Stimulated activated naive CD8-positive, alpha-beta T cell treated with anti-CD3 and anti-CD28 coated beads, Interleukin-15, amount 100 ng/mL, for 72 hours (primary cell): ENCODE results near the gene PROZ.
"Not testable (repeated sequence)": the region's sequence is repeated elsewhere in the genome, so short reads cannot be mapped to it uniquely, and the experiment has no call there.

Experiments used
- ATAC-seq: fragments of 150-1000 bp; cut with Tn5 transposase; 2 replicates; pipeline ENCODE4 v1.10.0; 2021; ENCODE audit warnings: mild to moderate bottlenecking, moderate library complexity
- DNase-seq, 2 donors: peaks; one replicate each; pipeline ENCODE4 v3.0.0; 2021 to 2022
- H3K27ac Mint-ChIP-seq, 2 donors: one replicate each; pipeline ENCODE4 v1.8.0; 2022; ENCODE audit warnings: mild to moderate bottlenecking in 2 of 2, mixed read lengths in 2 of 2, moderate library complexity in 2 of 2
- H3K27me3 Mint-ChIP-seq: one replicate; pipeline ENCODE4 v1.8.0; 2022; ENCODE audit warnings: mixed read lengths
- H3K4me1 Mint-ChIP-seq: one replicate; pipeline ENCODE4 v1.8.0; 2022; ENCODE audit warnings: mild to moderate bottlenecking, mixed read lengths
- H3K4me3 Mint-ChIP-seq, 2 donors: one replicate each; pipeline ENCODE4 v1.8.0; 2022; ENCODE audit warnings: mild to moderate bottlenecking in 2 of 2, mixed read lengths in 2 of 2, moderate library complexity in 1 of 2
- H3K9me3 Mint-ChIP-seq, 2 donors: one replicate each; pipeline ENCODE4 v1.8.0; 2022; ENCODE audit warnings: mixed read lengths in 2 of 2

Gene PROZ

GRCh38 chr13:113155982-113156655 lies 2.3 kb upstream of the PROZ start:
- Mint-ChIP-seq H3K4me1 (peaks cover 36% of the 10 kb centered on the region), H3K27ac (no peak overlapping the region), H3K27me3 (peaks cover 21% of the 10 kb centered on the region), H3K9me3 (peaks cover 21 to 24% of the 10 kb centered on the region in 2 donors), H3K4me3 (no peak overlapping the region)
- DNase-seq: no peak
- ATAC-seq: no peak

GRCh38 chr13:113157206-113157928 lies 1.1 kb upstream of the PROZ start:
- no peak for ATAC-seq

DNA sequence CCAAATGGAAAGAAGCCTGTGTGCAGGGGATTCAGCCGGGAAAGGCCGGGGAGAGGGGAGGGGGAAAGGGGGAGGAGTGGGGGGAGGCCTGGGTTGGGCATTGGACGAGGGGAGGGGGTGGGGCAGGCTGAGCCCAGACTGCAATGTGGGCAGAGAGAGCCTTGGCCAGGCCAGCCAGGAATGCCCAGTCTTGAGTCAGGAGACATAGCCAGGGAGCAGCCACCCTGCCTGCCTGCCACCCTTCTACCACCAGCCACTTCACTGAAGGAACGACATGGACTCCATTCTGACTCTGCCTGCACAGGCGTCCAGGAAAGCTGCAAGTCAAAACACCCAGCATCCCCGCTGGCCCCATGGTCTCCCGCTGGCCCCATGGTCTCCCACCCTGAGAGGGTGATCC lies 498 bp downstream of the PROZ start:
- H3K4me3 Mint-ChIP-seq: no peak overlapping the region
- peaks cover 25% of the 10 kb centered on the region for H3K4me1 Mint-ChIP-seq
- no peak overlapping the region for H3K27ac Mint-ChIP-seq
- ATAC-seq (no peak), DNase-seq (no peak)
- H3K9me3 Mint-ChIP-seq: peaks cover 21 to 24% of the 10 kb centered on the region in 2 donors
- H3K27me3 Mint-ChIP-seq: peaks cover 7% of the 10 kb centered on the region

More at GRCh38 chr13:113157206-113157928, 1.1 kb upstream of the PROZ start:
- no peak for DNase-seq
- peaks cover 9% of the 10 kb centered on the region for H3K27me3 Mint-ChIP-seq
- peaks cover 28% of the 10 kb centered on the region for H3K4me1 Mint-ChIP-seq
- H3K9me3 Mint-ChIP-seq: peaks cover 21 to 24% of the 10 kb centered on the region in 2 donors
- no peak overlapping the region for H3K27ac Mint-ChIP-seq
- H3K4me3 Mint-ChIP-seq: no peak overlapping the region

DNA sequence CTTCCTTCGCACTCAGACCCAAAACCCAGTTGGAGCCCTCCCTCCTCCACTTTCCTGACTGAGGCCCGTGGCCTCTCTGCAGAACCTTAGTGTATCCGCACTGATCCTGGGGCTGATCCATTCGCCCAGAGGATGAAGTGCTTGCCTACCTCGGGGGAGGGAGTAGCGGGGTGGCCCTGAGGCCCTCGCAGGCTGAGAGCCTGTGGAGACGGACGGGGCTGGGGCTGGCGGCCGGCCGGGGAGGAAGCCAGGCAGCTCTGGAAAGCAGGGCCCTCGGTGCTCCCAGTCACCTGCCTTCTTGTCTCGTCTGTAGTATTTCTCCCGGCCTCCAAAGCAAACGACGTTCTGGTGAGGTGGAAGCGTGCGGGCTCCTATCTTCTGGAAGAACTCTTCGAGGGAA lies 1.3 kb downstream of the PROZ start:
- no peak overlapping the region for H3K4me3 Mint-ChIP-seq
- peaks cover 32% of the 10 kb centered on the region for H3K4me1 Mint-ChIP-seq
- peaks cover 21 to 22% of the 10 kb centered on the region in 2 donors for H3K9me3 Mint-ChIP-seq
- peaks cover 7% of the 10 kb centered on the region for H3K27me3 Mint-ChIP-seq
- DNase-seq (no peak), ATAC-seq (no peak)
- H3K27ac Mint-ChIP-seq: no peak overlapping the region

- DNase-seq (no peak), ATAC-seq (no peak)
- Mint-ChIP-seq H3K4me1 (peaks cover 37% of the 10 kb centered on the region), H3K27ac (peak overlapping the region in 1 of 2 donors; percentile 75), H3K9me3 (peaks cover 9 to 10% of the 10 kb centered on the region in 2 donors), H3K4me3 (peak overlapping the region; percentile 63 to 64), H3K27me3 (peaks cover 7% of the 10 kb centered on the region)
Observed at GRCh38 chr13:113160983-113161382, 2.5 kb downstream of the PROZ start.

- ATAC-seq: peak; percentile 32
- H3K9me3 Mint-ChIP-seq: peaks cover 6 to 9% of the 10 kb centered on the region in 2 donors
Observed at GRCh38 chr13:113161433-113161832, 3.0 kb downstream of the PROZ start.

DNA sequence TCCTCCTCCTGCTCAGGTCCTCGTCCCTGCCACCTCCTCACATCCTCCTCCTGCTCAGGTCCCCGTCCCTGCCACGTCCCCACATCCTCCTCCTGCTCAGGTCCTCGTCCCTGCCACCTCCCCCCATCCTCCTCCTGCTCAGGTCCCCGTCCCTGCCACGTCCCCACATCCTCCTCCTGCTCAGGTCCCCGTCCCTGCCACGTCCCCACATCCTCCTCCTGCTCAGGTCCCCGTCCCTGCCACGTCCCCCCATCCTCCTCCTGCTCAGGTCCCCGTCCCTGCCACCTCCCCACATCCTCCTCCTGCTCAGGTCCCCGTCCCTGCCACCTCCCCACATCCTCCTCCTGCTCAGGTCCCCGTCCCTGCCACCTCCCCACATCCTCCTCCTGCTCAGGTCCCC lies 3.5 kb downstream of the PROZ start:
- DNase-seq: peak in 1 of 2 donors; percentile 35
- H3K27ac Mint-ChIP-seq, H3K9me3 Mint-ChIP-seq, ATAC-seq, H3K4me3 Mint-ChIP-seq, H3K27me3 Mint-ChIP-seq: not testable (repeated sequence)
- peaks cover 44% of the 10 kb centered on the region for H3K4me1 Mint-ChIP-seq

More at GRCh38 chr13:113161433-113161832, 3.0 kb downstream of the PROZ start:
- no peak for DNase-seq
- H3K27ac Mint-ChIP-seq: no peak overlapping the region
- peaks cover 7% of the 10 kb centered on the region for H3K27me3 Mint-ChIP-seq
- peak overlapping the region; percentile 63 to 64 for H3K4me3 Mint-ChIP-seq
- peaks cover 41% of the 10 kb centered on the region for H3K4me1 Mint-ChIP-seq

DNA sequence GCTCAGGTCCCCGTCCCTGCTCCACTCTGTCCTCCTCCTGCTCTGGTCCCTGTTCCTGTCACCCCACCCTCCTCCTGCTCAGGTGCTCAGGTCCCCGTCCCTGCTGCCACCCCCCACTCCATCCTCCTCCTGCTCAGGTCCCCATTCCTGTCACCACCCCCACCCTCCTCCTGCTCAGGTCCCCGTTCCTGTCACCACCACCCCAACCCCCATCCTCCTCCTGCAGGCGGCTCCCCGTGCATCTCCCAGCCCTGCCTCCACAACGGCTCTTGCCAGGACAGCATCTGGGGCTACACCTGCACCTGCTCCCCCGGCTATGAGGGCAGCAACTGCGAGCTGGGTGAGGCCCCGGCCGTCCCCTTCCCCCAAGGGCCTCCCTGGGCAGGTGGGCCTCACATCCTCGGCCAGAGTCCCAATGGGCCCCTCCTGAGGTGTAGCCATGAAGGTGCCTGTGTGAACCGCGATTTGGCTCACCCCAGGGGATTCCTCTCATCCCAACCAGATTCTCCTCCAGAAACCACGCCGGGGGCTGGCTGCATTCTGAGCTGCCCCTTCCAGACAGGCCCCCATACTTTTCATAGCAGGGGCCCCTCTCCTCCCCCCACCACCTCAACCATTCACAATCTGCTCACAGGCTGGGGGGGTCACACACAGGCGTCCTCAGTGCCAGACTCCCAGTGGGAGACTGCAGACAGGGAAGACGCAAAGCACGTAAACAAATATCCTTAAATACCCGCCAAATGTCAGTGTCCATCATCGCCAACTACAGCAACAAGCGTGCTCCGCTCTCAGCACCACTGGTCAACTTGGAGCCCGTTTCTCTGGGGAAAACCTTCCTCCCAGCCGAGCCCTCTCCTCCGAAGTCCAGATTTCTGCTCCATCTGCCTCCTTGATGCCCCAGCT lies 4.6 kb downstream of the PROZ start:
- Mint-ChIP-seq H3K27ac (peak overlapping the region; percentile 57 to 82), H3K4me1 (peaks cover 44% of the 10 kb centered on the region), H3K9me3 (no peaks in the 10 kb centered on the region), H3K4me3 (peak overlapping the region in 1 of 2 donors; percentile 56), H3K27me3 (peaks cover 7% of the 10 kb centered on the region)
- ATAC-seq: peak; percentile 71
- DNase-seq: peak in 1 of 2 donors; percentile 37

- ATAC-seq (no peak), DNase-seq (no peak)
- Mint-ChIP-seq H3K4me3 (no peak overlapping the region), H3K27ac (no peak overlapping the region), H3K27me3 (peaks cover 7% of the 10 kb centered on the region), H3K9me3 (no peaks in the 10 kb centered on the region), H3K4me1 (peaks cover 44% of the 10 kb centered on the region)
Observed at GRCh38 chr13:113164492-113164891, 6.0 kb downstream of the PROZ start.

DNA sequence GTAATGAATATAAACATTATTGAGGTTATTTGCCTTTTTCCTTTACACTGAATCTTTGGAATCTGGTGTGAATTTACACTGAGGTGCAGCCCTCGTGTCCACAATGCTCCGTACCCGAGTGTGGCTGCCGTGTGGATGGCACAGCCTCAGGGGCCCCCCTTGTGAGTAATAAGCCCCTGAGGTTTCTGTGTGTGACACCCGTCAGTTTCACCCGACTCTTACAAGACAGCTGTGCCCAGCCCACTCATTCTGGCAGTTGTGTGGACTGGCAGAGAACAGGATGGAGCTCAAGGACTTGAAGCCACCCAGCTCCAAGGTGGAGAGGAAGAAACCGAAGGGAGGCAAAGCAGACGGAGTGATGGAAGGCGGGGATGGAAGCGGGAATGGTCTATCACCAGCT lies 7.8 kb downstream of the PROZ start:
- H3K4me1 Mint-ChIP-seq: peaks cover 33% of the 10 kb centered on the region
- DNase-seq: peak in 1 of 2 donors; percentile 36
- H3K4me3 Mint-ChIP-seq: no peak overlapping the region
- peaks cover 7% of the 10 kb centered on the region for H3K27me3 Mint-ChIP-seq
- ATAC-seq: peak; percentile 78
- H3K9me3 Mint-ChIP-seq: no peaks in the 10 kb centered on the region
- no peak overlapping the region for H3K27ac Mint-ChIP-seq

DNA sequence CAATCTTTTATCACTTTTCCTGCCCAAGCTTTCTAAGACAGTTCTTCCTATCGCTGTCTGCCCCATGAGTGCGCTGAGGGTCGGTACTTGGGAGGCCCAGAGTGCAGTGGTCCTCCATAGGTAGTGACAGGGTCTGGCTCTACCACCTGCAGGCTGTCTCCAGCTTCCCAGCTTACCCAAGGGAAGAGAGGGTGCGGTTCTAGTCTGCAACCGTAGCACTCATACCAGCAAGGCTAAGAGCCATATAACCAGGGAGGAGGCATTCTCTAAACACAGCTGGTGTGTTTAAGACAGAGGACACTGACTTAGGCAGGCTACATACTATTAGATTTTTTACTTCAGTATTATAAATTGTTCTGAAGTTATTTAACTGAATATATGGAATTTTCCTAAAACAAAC lies 8.2 kb downstream of the PROZ start:
- DNase-seq (no peak), ATAC-seq (no peak)
- no peaks in the 10 kb centered on the region for H3K9me3 Mint-ChIP-seq
- peaks cover 30% of the 10 kb centered on the region for H3K4me1 Mint-ChIP-seq
- H3K27ac Mint-ChIP-seq: no peak overlapping the region
- H3K27me3 Mint-ChIP-seq: peaks cover 7% of the 10 kb centered on the region
- no peak overlapping the region for H3K4me3 Mint-ChIP-seq

GRCh38 chr13:113167155-113167554 lies 8.7 kb downstream of the PROZ start:
- Mint-ChIP-seq H3K4me3 (no peak overlapping the region), H3K4me1 (peaks cover 30% of the 10 kb centered on the region), H3K27ac (no peak overlapping the region), H3K9me3 (no peaks in the 10 kb centered on the region), H3K27me3 (peaks cover 7% of the 10 kb centered on the region)
- DNase-seq (no peak), ATAC-seq (no peak)

GRCh38 chr13:113167575-113167974 lies 9.1 kb downstream of the PROZ start:
- no peak overlapping the region for H3K27ac Mint-ChIP-seq
- peaks cover 7% of the 10 kb centered on the region for H3K27me3 Mint-ChIP-seq
- H3K4me1 Mint-ChIP-seq: peaks cover 30% of the 10 kb centered on the region
- H3K4me3 Mint-ChIP-seq: no peak overlapping the region
- no peak for DNase-seq
- ATAC-seq: no peak
- H3K9me3 Mint-ChIP-seq: no peaks in the 10 kb centered on the region

- Mint-ChIP-seq H3K27ac (no peak overlapping the region), H3K4me3 (no peak overlapping the region)
- no peak for DNase-seq
Observed at GRCh38 chr13:113168211-113168610, 9.8 kb downstream of the PROZ start.

More at GRCh38 chr13:113168211-113168610, 9.8 kb downstream of the PROZ start:
- Mint-ChIP-seq H3K27me3 (peaks cover 5% of the 10 kb centered on the region), H3K9me3 (no peaks in the 10 kb centered on the region), H3K4me1 (peaks cover 26% of the 10 kb centered on the region)
- no peak for ATAC-seq
